Lower leg skin (tissue), 3 donors: Measurements from ENCODE around the gene ADAMTS19.

Experiments
- CTCF ChIP-seq, 3 donors: fragments of 450-650 bp; IDR thresholded peaks; one replicate each; pipeline ENCODE4 v1.5.1; 2016; ENCODE audit warnings: antibody characterized with exemption in 3 of 3, mild to moderate bottlenecking in 3 of 3, moderate library complexity in 2 of 3
- POLR2A ChIP-seq, 2 donors: fragments of 450-650 bp; IDR thresholded peaks; one replicate each; pipeline ENCODE4 v1.6.1; 2016 to 2017; ENCODE audit warnings: antibody characterized with exemption in 2 of 2, mild to moderate bottlenecking in 1 of 2, moderate library complexity in 1 of 2

GRCh38 chr5:129496421-129496820 is 36.3 kb downstream of the ADAMTS19 start:
- TF ChIP-seq CTCF (IDR thresholded peaks at IDR 0.05) (no peak), POLR2A (IDR thresholded peaks at IDR 0.05) (no peak)
